ENCODE results near the gene ITPR2. TPM values are rescaled to one million over a fixed set of nuclear protein-coding genes. Genes with fewer than 3 reads are reported as not detected.

Gene ITPR2
- total RNA-seq, 1 experiment from 2014 or later: 4.0 TPM

DNA sequence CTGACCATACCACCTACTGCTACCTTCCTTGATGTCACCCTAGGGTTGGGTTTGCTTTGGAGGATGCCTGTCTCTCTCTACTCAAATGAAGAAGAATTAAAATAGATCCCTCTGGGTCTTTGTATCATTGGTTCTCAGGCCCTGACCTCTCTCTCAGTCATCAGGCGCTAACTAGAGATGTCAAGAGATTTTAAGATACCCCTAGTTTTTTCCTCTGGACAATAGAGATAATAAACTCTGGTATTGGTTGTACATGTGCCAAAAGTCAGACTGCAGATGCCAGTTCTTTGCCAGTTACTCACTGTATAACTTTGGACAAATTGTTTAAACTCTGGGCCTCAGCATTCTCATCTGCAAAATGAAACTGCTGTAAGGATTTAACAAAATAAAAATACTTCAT lies 31.5 kb downstream of the ITPR2 start:
- no peak for ATAC-seq
- peaks cover 9% of the 10 kb centered on the region for H3K4me1 ChIP-seq (ENCODE audit: insufficient read depth, low read length)
- no peak overlapping the region for H3K4me2 ChIP-seq (ENCODE audit: low read length)
- no TSS peak for BruUV-seq (replicated peaks)
- ChIA-PET CTCF (no interaction called here), POLR2A (ENCODE audit: unreplicated experiment) (no interaction called here)
- H4K20me1 ChIP-seq (ENCODE audit: low read length): no peaks in the 10 kb centered on the region
- no peaks in the 10 kb centered on the region for H3K9me3 ChIP-seq (ENCODE audit: low read length)
- no peaks in the 10 kb centered on the region for H3F3A ChIP-seq (ENCODE audit: low read length, unreplicated experiment)
- DNase-seq: no peak
- H3K27ac ChIP-seq (ENCODE audit: low read length): no peak overlapping the region
- H2AFZ ChIP-seq (ENCODE audit: low read length): no peak overlapping the region
- no peaks in the 10 kb centered on the region for H3K27me3 ChIP-seq (ENCODE audit: low read length)
- no peak overlapping the region for H3K9ac ChIP-seq (ENCODE audit: low read length)
- H3K36me3 ChIP-seq (ENCODE audit: low read depth, low read length): no peaks in the 10 kb centered on the region
- no peak for TF ChIP-seq EZH2 (IDR thresholded peaks at IDR 0.05; ENCODE audit: low read length, unreplicated experiment)
- TF ChIP-seq, protein P1, sequence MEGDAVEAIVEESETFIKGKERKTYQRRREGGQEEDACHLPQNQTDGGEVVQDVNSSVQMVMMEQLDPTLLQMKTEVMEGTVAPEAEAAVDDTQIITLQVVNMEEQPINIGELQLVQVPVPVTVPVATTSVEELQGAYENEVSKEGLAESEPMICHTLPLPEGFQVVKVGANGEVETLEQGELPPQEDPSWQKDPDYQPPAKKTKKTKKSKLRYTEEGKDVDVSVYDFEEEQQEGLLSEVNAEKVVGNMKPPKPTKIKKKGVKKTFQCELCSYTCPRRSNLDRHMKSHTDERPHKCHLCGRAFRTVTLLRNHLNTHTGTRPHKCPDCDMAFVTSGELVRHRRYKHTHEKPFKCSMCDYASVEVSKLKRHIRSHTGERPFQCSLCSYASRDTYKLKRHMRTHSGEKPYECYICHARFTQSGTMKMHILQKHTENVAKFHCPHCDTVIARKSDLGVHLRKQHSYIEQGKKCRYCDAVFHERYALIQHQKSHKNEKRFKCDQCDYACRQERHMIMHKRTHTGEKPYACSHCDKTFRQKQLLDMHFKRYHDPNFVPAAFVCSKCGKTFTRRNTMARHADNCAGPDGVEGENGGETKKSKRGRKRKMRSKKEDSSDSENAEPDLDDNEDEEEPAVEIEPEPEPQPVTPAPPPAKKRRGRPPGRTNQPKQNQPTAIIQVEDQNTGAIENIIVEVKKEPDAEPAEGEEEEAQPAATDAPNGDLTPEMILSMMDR (conservative IDR thresholded peaks at IDR 0.05; ENCODE audit: low read depth, low read length): no peak
- no peak for TF ChIP-seq EZH2phosphoT487 (IDR thresholded peaks at IDR 0.05; ENCODE audit: borderline replicate concordance, low read length)
- H3K79me2 ChIP-seq (ENCODE audit: low read length): no peaks in the 10 kb centered on the region
- intact Hi-C loops (cut with micrococcal nuclease): no loop called here
- H3K4me3 ChIP-seq (ENCODE audit: low read length): no peak overlapping the region
- no peaks in the 10 kb centered on the region for H3K9me2 ChIP-seq (replicated peaks; ENCODE audit: low read length)

DNA sequence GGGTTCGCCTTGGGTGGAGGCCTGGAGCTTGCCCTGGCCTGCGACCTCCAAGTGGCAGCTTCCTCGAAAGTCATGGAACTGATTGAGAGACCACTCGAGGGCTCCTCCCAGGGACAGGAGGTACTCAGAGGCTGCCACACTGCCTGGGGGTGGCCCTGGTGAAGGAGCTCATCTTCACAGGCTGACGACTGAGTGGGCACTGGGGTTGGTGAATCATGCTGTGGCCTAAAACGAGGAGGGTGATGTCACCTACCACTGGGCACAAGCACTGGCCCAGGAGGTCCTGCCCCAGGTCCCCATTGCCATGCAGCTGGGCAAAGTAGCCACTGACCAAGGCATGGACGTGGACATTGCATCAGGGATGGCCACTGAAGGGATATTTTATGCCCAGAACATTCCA lies 32.1 kb downstream of the ITPR2 start:
- Histone ChIP-seq H3K79me2 (ENCODE audit: low read length) (no peaks in the 10 kb centered on the region), H3K36me3 (ENCODE audit: low read depth, low read length) (no peaks in the 10 kb centered on the region), H3F3A (ENCODE audit: low read length, unreplicated experiment) (no peaks in the 10 kb centered on the region), H3K4me2 (ENCODE audit: low read length) (no peak overlapping the region), H3K27ac (ENCODE audit: low read length) (no peak overlapping the region), H3K27me3 (ENCODE audit: low read length) (no peaks in the 10 kb centered on the region), H3K4me1 (ENCODE audit: insufficient read depth, low read length) (peaks cover 9% of the 10 kb centered on the region), H3K9me2 (replicated peaks; ENCODE audit: low read length) (no peaks in the 10 kb centered on the region), H3K4me3 (ENCODE audit: low read length) (no peak overlapping the region), H3K9me3 (ENCODE audit: low read length) (no peaks in the 10 kb centered on the region), H4K20me1 (ENCODE audit: low read length) (no peaks in the 10 kb centered on the region), H3K9ac (ENCODE audit: low read length) (no peak overlapping the region), H2AFZ (ENCODE audit: low read length) (no peak overlapping the region)
- ChIA-PET POLR2A (ENCODE audit: unreplicated experiment) (no interaction called here), CTCF (no interaction called here)
- ATAC-seq (no peak), DNase-seq (no peak)
- BruUV-seq (replicated peaks): no TSS peak
- intact Hi-C loops (cut with micrococcal nuclease): no loop called here
- TF ChIP-seq EZH2phosphoT487 (IDR thresholded peaks at IDR 0.05; ENCODE audit: borderline replicate concordance, low read length) (no peak), EZH2 (IDR thresholded peaks at IDR 0.05; ENCODE audit: low read length, unreplicated experiment) (no peak)

DNA sequence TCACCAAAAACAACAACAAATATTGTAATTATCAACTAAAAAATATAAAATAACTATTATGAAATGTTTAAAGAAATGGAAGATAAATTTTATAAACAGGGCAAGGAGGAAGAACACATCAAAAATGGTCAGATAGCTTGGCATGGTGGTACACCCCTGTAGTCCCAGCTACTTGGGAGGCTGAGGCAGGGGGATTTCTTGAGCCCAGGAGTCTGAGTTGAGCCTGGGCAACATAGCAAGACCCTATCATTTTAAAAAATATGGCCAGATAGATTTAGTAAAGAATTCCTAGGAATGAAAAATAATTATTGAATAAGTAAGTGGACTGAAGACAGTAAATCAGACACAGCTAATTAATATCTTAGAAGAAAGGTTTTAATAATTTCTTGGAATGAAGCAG lies 32.6 kb downstream of the ITPR2 start:
- no TSS peak for BruUV-seq (replicated peaks)
- Histone ChIP-seq H3K36me3 (ENCODE audit: low read depth, low read length) (no peaks in the 10 kb centered on the region), H3K79me2 (ENCODE audit: low read length) (no peaks in the 10 kb centered on the region), H3K9me2 (replicated peaks; ENCODE audit: low read length) (no peaks in the 10 kb centered on the region), H3F3A (ENCODE audit: low read length, unreplicated experiment) (no peaks in the 10 kb centered on the region), H2AFZ (ENCODE audit: low read length) (no peak overlapping the region), H4K20me1 (ENCODE audit: low read length) (no peaks in the 10 kb centered on the region), H3K27ac (ENCODE audit: low read length) (no peak overlapping the region), H3K4me2 (ENCODE audit: low read length) (no peak overlapping the region), H3K9me3 (ENCODE audit: low read length) (no peaks in the 10 kb centered on the region), H3K27me3 (ENCODE audit: low read length) (no peaks in the 10 kb centered on the region), H3K9ac (ENCODE audit: low read length) (no peak overlapping the region), H3K4me1 (ENCODE audit: insufficient read depth, low read length) (peaks cover 9% of the 10 kb centered on the region), H3K4me3 (ENCODE audit: low read length) (no peak overlapping the region)
- no peak for TF ChIP-seq EZH2phosphoT487 (IDR thresholded peaks at IDR 0.05; ENCODE audit: borderline replicate concordance, low read length)
- no peak for TF ChIP-seq EZH2 (IDR thresholded peaks at IDR 0.05; ENCODE audit: low read length, unreplicated experiment)
- TF ChIP-seq, protein P1 (conservative IDR thresholded peaks at IDR 0.05; ENCODE audit: low read depth, low read length): no peak
- POLR2A ChIA-PET (ENCODE audit: unreplicated experiment): no interaction called here
- CTCF ChIA-PET: no interaction called here
- ATAC-seq (no peak), DNase-seq (no peak)
- intact Hi-C loops (cut with micrococcal nuclease): no loop called here

Measured in PC-3 (cell line).